ENCODE results near the gene ACKR2. TPM values are rescaled to one million over a fixed set of nuclear protein-coding genes. Genes with fewer than 3 reads are reported as not detected.

Gene ACKR2
- total and polyA plus RNA-seq, 4 donors, result 1.1 to 5.7 (median 3.5) TPM

DNA sequence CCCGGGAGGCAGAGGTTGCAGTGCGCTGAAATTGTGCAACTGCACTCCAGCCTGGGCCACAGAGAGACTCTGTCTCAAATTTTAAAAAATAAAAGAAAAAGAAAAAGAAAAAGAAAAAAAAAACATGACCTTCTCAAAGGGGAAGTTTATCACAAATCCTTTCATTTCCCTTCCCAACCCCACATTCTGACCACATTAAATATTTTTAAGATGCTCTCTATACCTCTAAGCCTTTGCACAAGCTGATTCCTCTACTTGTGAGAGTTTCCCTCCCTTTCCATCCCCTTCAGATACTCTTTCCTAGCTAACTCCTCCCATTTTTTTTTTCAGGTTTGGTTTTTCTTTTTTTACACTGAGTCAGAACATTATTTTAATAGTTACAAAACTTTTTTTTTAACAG lies 9.0 kb upstream of the ACKR2 start:
- 83 to 86% methylated on average over 2 of the region's 2 CpGs for WGBS, 2 donors
- no peak for ATAC-seq (ENCODE audit: insufficient read depth, low FRiP score)
- Histone ChIP-seq H3K9ac (ENCODE audit: insufficient read depth in 1 of 2, low read length in 2 of 2) (no peak overlapping the region), H3K36me3 (ENCODE audit: control insufficient read depth in 4 of 4, insufficient read depth in 4 of 4, low read length in 4 of 4) (no peaks in the 10 kb centered on the region), H3K9me3 (ENCODE audit: control insufficient read depth in 4 of 4, insufficient read depth in 3 of 4, low read length in 3 of 4) (no peaks in the 10 kb centered on the region), H3K4me3 (no peak overlapping the region), H3K27me3 (ENCODE audit: control insufficient read depth in 3 of 3, insufficient read depth in 3 of 3, low read length in 2 of 3) (no peaks in the 10 kb centered on the region), H3K27ac (ENCODE audit: low read depth in 1 of 2, low read length in 1 of 2) (no peak overlapping the region), H3K4me1 (ENCODE audit: control insufficient read depth in 5 of 5, insufficient read depth in 5 of 5, low read length in 5 of 5) (peaks cover 4 to 22% (median 10%) of the 10 kb centered on the region in 5 donors)
- no peak for DNase-seq
- TF ChIP-seq, protein P1, sequence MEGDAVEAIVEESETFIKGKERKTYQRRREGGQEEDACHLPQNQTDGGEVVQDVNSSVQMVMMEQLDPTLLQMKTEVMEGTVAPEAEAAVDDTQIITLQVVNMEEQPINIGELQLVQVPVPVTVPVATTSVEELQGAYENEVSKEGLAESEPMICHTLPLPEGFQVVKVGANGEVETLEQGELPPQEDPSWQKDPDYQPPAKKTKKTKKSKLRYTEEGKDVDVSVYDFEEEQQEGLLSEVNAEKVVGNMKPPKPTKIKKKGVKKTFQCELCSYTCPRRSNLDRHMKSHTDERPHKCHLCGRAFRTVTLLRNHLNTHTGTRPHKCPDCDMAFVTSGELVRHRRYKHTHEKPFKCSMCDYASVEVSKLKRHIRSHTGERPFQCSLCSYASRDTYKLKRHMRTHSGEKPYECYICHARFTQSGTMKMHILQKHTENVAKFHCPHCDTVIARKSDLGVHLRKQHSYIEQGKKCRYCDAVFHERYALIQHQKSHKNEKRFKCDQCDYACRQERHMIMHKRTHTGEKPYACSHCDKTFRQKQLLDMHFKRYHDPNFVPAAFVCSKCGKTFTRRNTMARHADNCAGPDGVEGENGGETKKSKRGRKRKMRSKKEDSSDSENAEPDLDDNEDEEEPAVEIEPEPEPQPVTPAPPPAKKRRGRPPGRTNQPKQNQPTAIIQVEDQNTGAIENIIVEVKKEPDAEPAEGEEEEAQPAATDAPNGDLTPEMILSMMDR (IDR thresholded peaks at IDR 0.05; ENCODE audit: control extremely low read depth, extremely low read depth), result no peak

DNA sequence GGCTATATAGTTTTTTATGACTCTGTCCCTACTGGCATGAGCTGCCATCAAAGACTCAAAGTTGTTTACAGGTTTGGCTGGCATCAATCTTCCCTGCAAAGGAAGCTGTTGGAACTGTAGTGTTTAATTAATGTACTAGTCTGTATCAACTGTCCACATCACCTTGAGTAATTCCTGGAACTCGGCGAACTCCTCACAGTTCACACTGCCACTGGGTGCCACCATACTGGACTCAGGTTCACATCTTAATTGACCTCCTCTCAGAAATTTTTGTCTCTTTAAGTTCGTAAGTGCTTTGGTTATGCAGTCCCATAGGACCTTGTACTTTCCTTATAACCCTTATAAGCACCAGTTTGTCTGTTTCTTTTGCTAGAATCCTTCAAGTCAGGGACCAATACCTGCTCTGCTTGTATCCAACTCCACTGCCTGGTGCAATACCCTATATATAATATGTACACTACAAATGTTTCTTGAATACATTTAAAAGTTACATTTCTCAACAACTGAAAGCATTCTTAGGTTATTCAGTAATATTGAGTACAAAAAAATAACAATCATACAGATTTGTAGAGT lies 8.1 kb upstream of the ACKR2 start:
- Histone ChIP-seq H3K9ac (ENCODE audit: insufficient read depth in 1 of 2, low read length in 2 of 2) (no peak overlapping the region), H3K4me1 (ENCODE audit: control insufficient read depth in 5 of 5, insufficient read depth in 5 of 5, low read length in 5 of 5) (peaks cover 7 to 24% (median 10%) of the 10 kb centered on the region in 5 donors), H3K27me3 (ENCODE audit: control insufficient read depth in 3 of 3, insufficient read depth in 3 of 3, low read length in 2 of 3) (no peaks in the 10 kb centered on the region), H3K4me3 (no peak overlapping the region), H3K27ac (ENCODE audit: low read depth in 1 of 2, low read length in 1 of 2) (peak overlapping the region in 1 of 2 donors; percentile 15), H3K36me3 (ENCODE audit: control insufficient read depth in 4 of 4, insufficient read depth in 4 of 4, low read length in 4 of 4) (no peaks in the 10 kb centered on the region), H3K9me3 (ENCODE audit: control insufficient read depth in 4 of 4, insufficient read depth in 3 of 4, low read length in 3 of 4) (no peaks in the 10 kb centered on the region)
- WGBS, 2 donors, result 75 to 85% methylated on average over 3 of the region's 3 CpGs
- TF ChIP-seq, protein P1 (IDR thresholded peaks at IDR 0.05; ENCODE audit: control extremely low read depth, extremely low read depth), result no peak
- ATAC-seq (ENCODE audit: insufficient read depth, low FRiP score) (no peak), DNase-seq (no peak)

DNA sequence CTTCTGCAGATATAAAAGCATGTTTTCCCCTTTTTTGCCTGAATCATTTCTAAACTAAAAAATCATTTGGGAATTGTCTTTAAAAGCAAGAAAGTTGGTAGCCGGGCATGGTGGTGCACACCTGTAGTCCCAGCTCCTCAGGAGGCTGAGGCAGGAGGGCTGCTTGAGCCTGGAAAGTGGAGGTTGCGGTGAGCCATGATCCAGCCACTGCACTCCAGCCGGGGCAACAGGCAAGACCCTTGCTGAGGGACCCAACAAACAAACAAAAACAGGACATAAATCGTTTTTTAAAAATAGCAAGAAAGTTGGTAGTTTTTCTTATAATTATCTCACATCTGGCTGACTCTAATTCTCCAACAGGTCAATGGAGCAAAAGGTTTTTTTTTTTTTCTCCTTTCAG lies 7.5 kb upstream of the ACKR2 start:
- H3K9ac ChIP-seq (ENCODE audit: insufficient read depth in 1 of 2, low read length in 2 of 2), result no peak overlapping the region
- no peaks in the 10 kb centered on the region for H3K36me3 ChIP-seq (ENCODE audit: control insufficient read depth in 4 of 4, insufficient read depth in 4 of 4, low read length in 4 of 4)
- 94 to 95% methylated on average over 4 of the region's 4 CpGs for WGBS, 2 donors
- peaks cover 7 to 24% (median 10%) of the 10 kb centered on the region in 5 donors for H3K4me1 ChIP-seq (ENCODE audit: control insufficient read depth in 5 of 5, insufficient read depth in 5 of 5, low read length in 5 of 5)
- H3K9me3 ChIP-seq (ENCODE audit: control insufficient read depth in 4 of 4, insufficient read depth in 3 of 4, low read length in 3 of 4), result no peaks in the 10 kb centered on the region
- DNase-seq (no peak), ATAC-seq (ENCODE audit: insufficient read depth, low FRiP score) (no peak)
- H3K27ac ChIP-seq (ENCODE audit: low read depth in 1 of 2, low read length in 1 of 2), result peak overlapping the region in 1 of 2 donors; percentile 14
- no peak overlapping the region for H3K4me3 ChIP-seq
- TF ChIP-seq, protein P1 (IDR thresholded peaks at IDR 0.05; ENCODE audit: control extremely low read depth, extremely low read depth), result no peak
- H3K27me3 ChIP-seq (ENCODE audit: control insufficient read depth in 3 of 3, insufficient read depth in 3 of 3, low read length in 2 of 3), result no peaks in the 10 kb centered on the region

Data from lung (tissue), 12 donors.